Testis (tissue), 3 donors: ENCODE measurements around the gene ETS1. TPM values are rescaled to one million over a fixed set of nuclear protein-coding genes. Genes with fewer than 3 reads are reported as not detected.

Source experiments
- DNase-seq: peaks from one replicate; pipeline ENCODE4 v3.0.0-alpha.2; 2019
- H3K27ac ChIP-seq, 2 donors: fragments of 200-600 bp; sonication (generic); one replicate each; pipeline ENCODE4 v1.5.1; 2019
- H3K27me3 ChIP-seq: fragments of 200-600 bp; sonication (generic); one replicate; pipeline ENCODE4 v1.5.1; 2019
- H3K36me3 ChIP-seq: fragments of 200-600 bp; sonication (generic); one replicate; pipeline ENCODE4 v1.5.1; 2017; ENCODE audit warnings: low read depth; ENCODE audit errors: missing control alignments
- H3K4me1 ChIP-seq: fragments of 200-600 bp; sonication (generic); one replicate; pipeline ENCODE4 v1.5.1; 2019
- H3K4me3 ChIP-seq, 2 donors: fragments of 200-600 bp; sonication (generic); one replicate each; pipeline ENCODE4 v1.5.1; 2017 to 2019
- H3K9me3 ChIP-seq: fragments of 200-600 bp; sonication (generic); one replicate; pipeline ENCODE4 v1.5.1; 2017
- CTCF ChIP-seq, 3 experiments: fragments of 450-650 bp in 2 of 3; fragments of 200-600 bp in 1 of 3; sonication (generic) in 1 of 3; IDR thresholded peaks; one replicate each; pipeline ENCODE4 v1.5.1; 2016 to 2019; ENCODE audit warnings: antibody characterized with exemption in 3 of 3, mild to moderate bottlenecking in 2 of 3, moderate library complexity in 1 of 3
- POLR2A ChIP-seq: fragments of 450-650 bp; IDR thresholded peaks from one replicate; pipeline ENCODE4 v1.6.1; 2017; ENCODE audit warnings: antibody characterized with exemption, mild to moderate bottlenecking, moderate library complexity
- WGBS, 2 donors: methylation state at CpG; one replicate each; pipeline ENCODE4 v1.1.5; 2018; 5-methylcytosine and 5-hydroxymethylcytosine counted together
- intact Hi-C: fragments of 100-400 bp; cut with DNase I; formaldehyde crosslinking; loops from one replicate; pipeline ENCODE4 v1.15.1; 2023; ENCODE audit warnings: low total_unique reads
- polyA plus RNA-seq: library from polyadenylated mRNA; stranded (reverse); fragments of 350-450 nt; fragmentation: Illumina TruSeq; extraction: RNeasy Lipid Tissue Mini Kit (QIAGEN cat#74804); gene quantifications from one replicate; pipeline ENCODE4 v1.2.3, GENCODE V29; 2014; ENCODE audit warnings: low read depth, low replicate concordance; ENCODE audit not compliant: insufficient read depth
- total RNA-seq, 2 donors: library from RNA; depleted of rRNA; stranded (reverse); fragments of >200 nt; gene quantifications; one replicate each; pipeline ENCODE4 v1.2.3, GENCODE V29; 2016

The ETS1 gene
- total and polyA plus RNA-seq, 3 donors from 2014 or later = 15.1 to 21.1 (median 15.3) TPM

- Histone ChIP-seq H3K27me3 (no peaks in the 10 kb centered on the region), H3K27ac (peak overlapping the region in 1 of 2 donors; percentile 42), H3K4me1 (peaks cover 17% of the 10 kb centered on the region), H3K36me3 (no peaks in the 10 kb centered on the region), H3K4me3 (no peak overlapping the region), H3K9me3 (no peaks in the 10 kb centered on the region)
- WGBS, 2 donors = 45 to 62% methylated on average over 4 of the region's 4 CpGs
- TF ChIP-seq CTCF (IDR thresholded peaks at IDR 0.05) = no peak
- no peak for TF ChIP-seq POLR2A
- no peak for DNase-seq
- intact Hi-C loops = no loop called here
Measured at GRCh38 chr11:128516886-128517285, 70.5 kb downstream of the ETS1 start.

GRCh38 chr11:128515826-128516778 lies 71.3 kb downstream of the ETS1 start:
- WGBS, 2 donors = 34 to 40% methylated on average over 10 of the region's 10 CpGs
- Histone ChIP-seq H3K36me3 (no peaks in the 10 kb centered on the region), H3K4me3 (no peak overlapping the region), H3K9me3 (no peaks in the 10 kb centered on the region), H3K4me1 (peaks cover 17% of the 10 kb centered on the region), H3K27me3 (no peaks in the 10 kb centered on the region), H3K27ac (peak overlapping the region in 1 of 2 donors; percentile 14)
- TF ChIP-seq CTCF (IDR thresholded peaks at IDR 0.05) = no peak
- intact Hi-C loops = no loop called here
- no peak for DNase-seq

GRCh38 chr11:128515086-128515485 lies 72.3 kb downstream of the ETS1 start:
- H3K27ac ChIP-seq = peak overlapping the region in 1 of 2 donors; percentile 14
- intact Hi-C loops = no loop called here
- no peak overlapping the region for H3K4me3 ChIP-seq
- no peaks in the 10 kb centered on the region for H3K36me3 ChIP-seq
- no peaks in the 10 kb centered on the region for H3K9me3 ChIP-seq
- H3K27me3 ChIP-seq = no peaks in the 10 kb centered on the region
- H3K4me1 ChIP-seq = peaks cover 17% of the 10 kb centered on the region
- 60 to 68% methylated on average over 6 of the region's 6 CpGs for WGBS, 2 donors
- TF ChIP-seq CTCF (IDR thresholded peaks at IDR 0.05) (no peak), POLR2A (no peak)
- DNase-seq = no peak

GRCh38 chr11:128513915-128514681 lies 73.3 kb downstream of the ETS1 start:
- Histone ChIP-seq H3K27ac (no peak overlapping the region), H3K4me3 (no peak overlapping the region), H3K9me3 (no peaks in the 10 kb centered on the region), H3K27me3 (no peaks in the 10 kb centered on the region), H3K4me1 (peaks cover 17% of the 10 kb centered on the region), H3K36me3 (no peaks in the 10 kb centered on the region)
- TF ChIP-seq CTCF (IDR thresholded peaks at IDR 0.05) (no peak), POLR2A (no peak)
- intact Hi-C loops = no loop called here
- DNase-seq = no peak
- WGBS, 2 donors = 77 to 83% methylated on average over 6 of the region's 6 CpGs
